Activated CD8-positive, alpha-beta T cell treated with anti-CD3 and anti-CD28 coated beads for 36 hours (primary cell): ENCODE results near the gene PSME3IP1. TPM values are rescaled to one million over a fixed set of nuclear protein-coding genes. Genes with fewer than 3 reads are reported as not detected.

Source experiments
- ATAC-seq: fragments of 200-7000 bp; cut with Tn5 transposase; one replicate; pipeline ENCODE4 v1.10.0; 2021; ENCODE audit warnings: mild to moderate bottlenecking, moderate library complexity
- CTCF ChIA-PET: fragments of 350-600 bp; sonication (Branson Sonifier 250); formaldehyde crosslinking; loops from one replicate; lab custom pipeline; 2021; ENCODE audit warnings: antibody characterized with exemption; lab: Charles Lee
- POLR2A ChIA-PET: fragments of 350-600 bp; sonication (Branson Sonifier 250); formaldehyde crosslinking; loops from one replicate; lab custom pipeline; 2021; ENCODE audit warnings: antibody characterized with exemption; lab: Charles Lee
- DNase-seq: peaks from one replicate; pipeline ENCODE4 v3.0.0-alpha.2; 2020
- H3K27ac Mint-ChIP-seq: one replicate; pipeline ENCODE4 v1.8.0; 2021; ENCODE audit warnings: mild to moderate bottlenecking, mixed read lengths
- H3K27me3 Mint-ChIP-seq: one replicate; pipeline ENCODE4 v1.8.0; 2021; ENCODE audit warnings: mixed read lengths
- H3K36me3 Mint-ChIP-seq: one replicate; pipeline ENCODE4 v1.8.0; 2021; ENCODE audit warnings: low read depth, mixed read lengths
- H3K4me1 Mint-ChIP-seq: one replicate; pipeline ENCODE4 v1.8.0; 2021; ENCODE audit warnings: low read depth, mixed read lengths
- H3K4me3 Mint-ChIP-seq: one replicate; pipeline ENCODE4 v1.8.0; 2021; ENCODE audit warnings: mild to moderate bottlenecking, moderate library complexity, mixed read lengths
- H3K9me3 Mint-ChIP-seq: one replicate; pipeline ENCODE4 v1.8.0; 2021; ENCODE audit warnings: mixed read lengths
- intact Hi-C: fragments of 100-400 bp; cut with micrococcal nuclease; formaldehyde crosslinking; loops from one replicate; pipeline ENCODE4 v1.10.0; 2022
- total RNA-seq, 2 experiments: library from RNA; stranded (reverse); gene quantifications; one replicate each; pipeline ENCODE4 v1.2.3, GENCODE V29; 2021
- TF ChIP-seq, protein P1 (sequence below): fragments of 200-600 bp; IDR thresholded peaks from one replicate; pipeline ENCODE4 v1.8.0; 2022; ENCODE audit warnings: antibody characterized with exemption, mild to moderate bottlenecking

The PSME3IP1 gene
- total RNA-seq, 2 experiments from 2014 or later: 101 to 103 TPM

- CTCF ChIA-PET: interaction anchor here (1.0 to 2.1 kb wide), 3 partner anchors 10 to 62 kb away, joined by 3 to 12 read pairs (median 3); no protein-coding TSS in a partner anchor
- no peak for DNase-seq
- Mint-ChIP-seq H3K9me3 (no peaks in the 10 kb centered on the region), H3K4me1 (peaks cover 37% of the 10 kb centered on the region), H3K4me3 (no peak overlapping the region), H3K27me3 (no peaks in the 10 kb centered on the region), H3K36me3 (peaks cover 5% of the 10 kb centered on the region), H3K27ac (no peak overlapping the region)
- intact Hi-C loops: no loop called here
- POLR2A ChIA-PET: interaction anchor here (0.9 to 1.2 kb wide), 4 partner anchors 9 to 156 kb away, joined by 3 to 4 read pairs (median 3); partner anchors contain the start of genes CPNE2 and NLRC5
- no peak for ATAC-seq
- TF ChIP-seq, protein P1, sequence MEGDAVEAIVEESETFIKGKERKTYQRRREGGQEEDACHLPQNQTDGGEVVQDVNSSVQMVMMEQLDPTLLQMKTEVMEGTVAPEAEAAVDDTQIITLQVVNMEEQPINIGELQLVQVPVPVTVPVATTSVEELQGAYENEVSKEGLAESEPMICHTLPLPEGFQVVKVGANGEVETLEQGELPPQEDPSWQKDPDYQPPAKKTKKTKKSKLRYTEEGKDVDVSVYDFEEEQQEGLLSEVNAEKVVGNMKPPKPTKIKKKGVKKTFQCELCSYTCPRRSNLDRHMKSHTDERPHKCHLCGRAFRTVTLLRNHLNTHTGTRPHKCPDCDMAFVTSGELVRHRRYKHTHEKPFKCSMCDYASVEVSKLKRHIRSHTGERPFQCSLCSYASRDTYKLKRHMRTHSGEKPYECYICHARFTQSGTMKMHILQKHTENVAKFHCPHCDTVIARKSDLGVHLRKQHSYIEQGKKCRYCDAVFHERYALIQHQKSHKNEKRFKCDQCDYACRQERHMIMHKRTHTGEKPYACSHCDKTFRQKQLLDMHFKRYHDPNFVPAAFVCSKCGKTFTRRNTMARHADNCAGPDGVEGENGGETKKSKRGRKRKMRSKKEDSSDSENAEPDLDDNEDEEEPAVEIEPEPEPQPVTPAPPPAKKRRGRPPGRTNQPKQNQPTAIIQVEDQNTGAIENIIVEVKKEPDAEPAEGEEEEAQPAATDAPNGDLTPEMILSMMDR: no peak
These were observed 40.5 kb downstream of the PSME3IP1 start for GRCh38 chr16:57145046-57146021.

DNA sequence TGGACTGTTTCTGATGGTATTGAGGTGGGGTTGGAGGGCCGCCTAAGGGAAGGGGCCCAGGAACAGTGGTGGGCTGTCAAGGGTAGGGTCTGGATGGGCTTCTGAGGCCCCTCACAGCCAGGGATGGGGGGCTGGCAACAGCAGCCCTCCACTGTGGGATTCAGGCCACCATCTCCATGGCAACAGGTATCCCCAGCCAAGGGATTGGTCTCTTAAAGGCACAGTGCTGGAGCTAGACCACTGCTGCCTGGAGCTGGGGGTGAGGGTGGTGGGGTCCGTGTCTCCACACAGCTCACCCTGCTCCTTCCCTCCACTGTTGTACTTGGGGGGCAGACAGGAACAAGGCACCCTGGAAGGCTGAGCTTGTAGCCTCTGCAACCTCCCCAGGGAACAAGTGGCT, 41.8 kb downstream of the PSME3IP1 start:
- ChIA-PET CTCF (interaction anchor here (0.7 to 2.2 kb wide), 4 partner anchors 9 to 60 kb away, joined by 3 to 12 read pairs (median 6); partner anchors contain the start of gene CPNE2), POLR2A (interaction anchor here (0.8 to 3.7 kb wide), 4 partner anchors 12 to 155 kb away, joined by 3 to 23 read pairs (median 3); partner anchors contain the start of genes CPNE2 and NLRC5)
- no peak overlapping the region for H3K4me3 Mint-ChIP-seq
- DNase-seq: no peak
- no peaks in the 10 kb centered on the region for H3K9me3 Mint-ChIP-seq
- peaks cover 37% of the 10 kb centered on the region for H3K4me1 Mint-ChIP-seq
- no peaks in the 10 kb centered on the region for H3K27me3 Mint-ChIP-seq
- intact Hi-C loops: no loop called here
- peak overlapping the region; percentile 25 for H3K27ac Mint-ChIP-seq
- no peak for ATAC-seq
- TF ChIP-seq, protein P1: no peak
- peaks cover 5% of the 10 kb centered on the region for H3K36me3 Mint-ChIP-seq

DNA sequence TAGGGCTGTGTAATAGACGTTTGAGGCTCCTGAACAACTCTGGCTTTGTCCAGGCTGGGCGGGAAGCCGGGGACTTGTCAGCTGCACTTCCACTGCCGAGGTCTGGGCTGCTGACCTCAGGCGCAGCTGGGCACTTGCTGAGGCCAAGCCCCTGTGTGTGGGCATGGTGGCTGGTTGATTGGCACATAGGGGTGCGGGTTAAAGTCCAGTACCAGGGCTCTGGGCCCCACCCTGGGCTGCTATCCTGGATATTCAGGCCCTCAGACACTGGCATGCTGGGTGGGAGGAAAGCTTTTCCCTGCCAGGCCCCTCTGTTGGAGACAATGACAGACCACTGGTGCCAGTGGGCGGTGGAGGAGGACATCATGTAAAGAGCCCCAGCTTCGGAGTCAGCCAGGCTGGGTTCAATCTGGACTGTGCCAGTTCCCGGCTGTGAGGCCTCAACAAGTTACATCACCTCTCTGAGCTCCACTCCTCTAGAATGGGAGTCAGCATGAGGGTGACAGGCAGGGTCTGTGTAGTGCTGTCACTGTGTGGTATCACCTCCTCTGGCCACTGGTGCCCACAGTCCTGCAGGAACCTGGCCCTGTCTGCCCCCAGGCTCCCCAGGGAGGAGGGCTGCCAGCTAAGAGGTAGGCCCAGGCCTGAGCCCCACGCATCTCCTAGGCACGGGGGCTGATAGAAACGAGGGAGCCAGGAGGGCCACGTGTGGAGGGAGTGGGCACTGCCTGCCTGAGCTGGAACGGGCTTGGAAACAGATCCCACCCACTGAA, 42.5 kb downstream of the PSME3IP1 start:
- ChIA-PET CTCF (interaction anchor here (0.5 to 2.2 kb wide), 7 partner anchors 9 to 178 kb away, joined by 3 to 12 read pairs (median 3); partner anchors contain the start of gene CPNE2), POLR2A (interaction anchor here (0.9 to 3.7 kb wide), 7 partner anchors 9 to 40 kb away, joined by 3 to 23 read pairs (median 4); no protein-coding TSS in a partner anchor)
- TF ChIP-seq, protein P1: no peak
- H3K4me3 Mint-ChIP-seq: no peak overlapping the region
- intact Hi-C loops: no loop called here
- no peaks in the 10 kb centered on the region for H3K9me3 Mint-ChIP-seq
- H3K27ac Mint-ChIP-seq: peak overlapping the region; percentile 25
- ATAC-seq (no peak), DNase-seq (no peak)
- H3K4me1 Mint-ChIP-seq: peaks cover 34% of the 10 kb centered on the region
- H3K36me3 Mint-ChIP-seq: peaks cover 1% of the 10 kb centered on the region
- H3K27me3 Mint-ChIP-seq: no peaks in the 10 kb centered on the region

DNA sequence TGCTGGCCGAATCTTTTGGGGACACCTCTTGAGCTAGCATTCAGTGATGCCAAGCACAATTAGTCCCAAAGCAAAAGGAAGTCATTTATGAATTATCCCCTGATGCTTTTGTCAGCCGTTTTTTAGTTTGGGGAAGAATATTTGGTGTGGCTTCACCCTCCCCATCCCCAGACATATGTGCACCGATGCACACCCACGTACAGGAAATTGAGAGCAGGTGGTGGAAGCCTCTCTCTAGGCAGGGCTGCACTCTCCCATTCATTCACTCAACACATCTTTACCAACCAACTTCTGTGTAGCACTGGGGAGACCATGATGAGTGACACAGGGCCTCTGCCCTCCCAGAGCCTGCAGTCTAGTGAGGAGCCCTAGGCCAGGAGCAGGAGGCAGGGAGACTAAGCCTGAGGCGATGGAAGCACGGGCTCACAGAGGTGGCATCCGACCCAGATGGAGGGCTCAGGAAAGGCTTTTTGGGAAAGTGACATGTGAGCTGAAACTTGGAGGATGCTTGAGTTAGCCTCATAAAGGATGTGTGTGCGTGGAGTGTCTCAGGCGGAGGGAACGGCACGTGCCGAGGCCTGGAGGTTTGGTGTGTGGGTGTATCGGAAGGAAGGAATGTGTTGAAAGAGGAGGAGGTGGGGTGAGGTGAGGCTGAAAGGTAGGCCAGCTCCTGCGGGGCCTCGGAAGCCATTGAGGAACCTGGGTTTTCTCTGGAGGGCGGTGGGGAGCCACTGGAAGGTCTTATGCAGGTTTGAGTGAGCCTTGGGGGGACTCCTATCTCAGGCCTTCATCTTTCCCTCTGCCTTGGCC, 43.8 kb downstream of the PSME3IP1 start:
- ATAC-seq (peak; percentile 81), DNase-seq (peak; percentile 55)
- ChIA-PET CTCF (interaction anchor here (1.3 to 2.2 kb wide), 6 partner anchors 9 to 50 kb away, joined by 3 to 9 read pairs (median 6); partner anchors contain the start of gene CPNE2), POLR2A (interaction anchor here (0.9 to 3.7 kb wide), 8 partner anchors 8 to 41 kb away, joined by 3 to 23 read pairs (median 4); no protein-coding TSS in a partner anchor)
- TF ChIP-seq, protein P1: no peak
- Mint-ChIP-seq H3K4me3 (peak overlapping the region; percentile 53), H3K27ac (peak overlapping the region; percentile 95), H3K36me3 (peaks cover 1% of the 10 kb centered on the region), H3K4me1 (peaks cover 30% of the 10 kb centered on the region), H3K9me3 (no peaks in the 10 kb centered on the region), H3K27me3 (no peaks in the 10 kb centered on the region)
- intact Hi-C loops: no loop called here
